ENCODE measurements around the gene ARL13B. TPM values are rescaled to one million over a fixed set of nuclear protein-coding genes. Genes with fewer than 3 reads are reported as not detected.

The ARL13B gene
- total and polyA plus RNA-seq, 2 of the 8 experiments (the other 6 are each of a cell fraction or from before 2014, with no cell fraction given), result 1.5 to 12.7 TPM

DNA sequence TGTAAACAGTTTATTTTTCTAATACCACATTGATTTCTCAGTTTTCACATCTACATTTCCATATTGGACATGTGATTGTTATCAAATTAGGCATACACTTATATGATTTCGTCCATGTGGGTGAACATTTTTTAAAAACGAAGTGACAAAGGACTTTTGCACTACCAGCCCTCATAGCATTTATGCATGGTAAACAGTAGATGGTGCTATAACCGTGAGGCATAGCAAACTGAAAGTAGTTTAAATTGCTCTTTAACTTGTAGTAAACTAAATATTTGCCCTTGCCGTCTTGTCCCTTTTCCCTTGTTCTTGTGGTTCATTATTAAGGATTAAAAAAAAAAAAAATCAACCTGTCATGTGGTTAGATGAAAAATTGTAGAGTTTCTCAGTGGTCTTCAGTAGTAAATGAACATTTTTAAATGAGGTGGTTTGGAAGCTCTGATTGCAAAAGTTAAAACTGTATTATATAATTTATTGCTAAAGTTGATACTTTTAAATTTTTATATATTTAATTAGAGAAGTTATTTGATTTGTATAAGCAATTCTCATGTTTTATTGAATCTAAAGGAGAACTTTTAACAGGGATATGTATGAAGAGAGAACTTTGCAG, 24.5 kb downstream of the ARL13B start:
- H2BK15ac ChIP-seq (ENCODE audit: low read length), result no peak overlapping the region
- H4K5ac ChIP-seq (ENCODE audit: insufficient read length, low read depth, low read length), result no peak overlapping the region
- FAIRE-seq, result peak; percentile 39
- H2BK20ac ChIP-seq (ENCODE audit: low read length), result no peak overlapping the region
- no peak overlapping the region for H4K8ac ChIP-seq (ENCODE audit: extremely low read depth, insufficient read depth, low read length)
- H3K36me3 ChIP-seq (ENCODE audit: control insufficient read depth in 2 of 4, insufficient read depth in 4 of 4, low read length in 3 of 4), result no peaks in the 10 kb centered on the region
- no peak overlapping the region for H3K4me2 ChIP-seq (ENCODE audit: insufficient read depth in 1 of 2, low read depth in 2 of 2, low read length in 2 of 2)
- no peak overlapping the region for H3K27ac ChIP-seq (ENCODE audit: low read depth, low read length)
- no peak overlapping the region for H2AFZ ChIP-seq (ENCODE audit: low read length)
- H3K14ac ChIP-seq (ENCODE audit: insufficient read length), result no peak overlapping the region
- no peaks in the 10 kb centered on the region for H3K79me2 ChIP-seq (ENCODE audit: control insufficient read depth in 1 of 2, insufficient read depth in 2 of 2, low read length in 2 of 2)
- H2BK120ac ChIP-seq (replicated peaks; ENCODE audit: low read depth, low read length), result no peak overlapping the region
- H3K56ac ChIP-seq (replicated peaks; ENCODE audit: insufficient read length, low read depth, low read length), result no peak overlapping the region
- no peak overlapping the region for H4K91ac ChIP-seq (replicated peaks; ENCODE audit: insufficient read length, low read length)
- H3K4me1 ChIP-seq (replicated peaks in 1 of 4; ENCODE audit: control insufficient read depth in 3 of 4, insufficient read depth in 4 of 4, low read length in 3 of 4), result no peaks in the 10 kb centered on the region
- H2AK5ac ChIP-seq (ENCODE audit: low read depth, low read length), result no peak overlapping the region
- H3K27me3 ChIP-seq (replicated peaks in 1 of 4; ENCODE audit: control insufficient read depth in 3 of 4, extremely low read depth in 1 of 4, insufficient read depth in 3 of 4, low read length in 3 of 4), result no peaks in the 10 kb centered on the region
- no peak overlapping the region for H2BK5ac ChIP-seq (ENCODE audit: low read depth, low read length)
- peaks cover 0 to 1% of the 10 kb centered on the region in 2 experiments for H4K20me1 ChIP-seq (replicated peaks in 1 of 2; ENCODE audit: control insufficient read depth in 1 of 2, insufficient read depth in 2 of 2, low read length in 2 of 2)
- ChIA-PET CTCF (ENCODE audit: partially characterized antibody) (interaction anchor here (0.6 to 1.5 kb wide), 4 partner anchors 10 to 269 kb away, joined by 3 to 9 read pairs (median 3); partner anchors contain the start of gene DHFR2), POLR2A (ENCODE audit: partially characterized antibody) (no interaction called here)
- H3K23ac ChIP-seq (ENCODE audit: insufficient read length), result no peak overlapping the region
- 44% methylated on average over 4 of the region's 4 CpGs; no CpG with 5 or more reads in 1 of the 2 experiments for WGBS, 2 experiments (ENCODE audit: extremely low coverage in 1 of 2, insufficient coverage in 1 of 2, insufficient read length in 1 of 2, insufficient replicate concordance in 2 of 2, low coverage in 1 of 2, low lambda C conversion rate in 2 of 2, missing lambda C conversion rate in 1 of 2)
- no peak overlapping the region for H3K4me3 ChIP-seq (ENCODE audit: extremely low read depth in 1 of 4, insufficient read depth in 2 of 4, low read depth in 3 of 4, low read length in 4 of 4)
- H2BK12ac ChIP-seq (ENCODE audit: low read depth, low read length), result no peak overlapping the region
- H3K79me1 ChIP-seq (ENCODE audit: low read depth, low read length), result no peaks in the 10 kb centered on the region
- no peaks in the 10 kb centered on the region for H3K9me3 ChIP-seq (ENCODE audit: insufficient read depth in 2 of 2, low read depth in 1 of 2, low read length in 1 of 2)
- DNase-seq (ENCODE audit: low read depth in 1 of 2, low spot score in 2 of 2), result no peak
- H3K9ac ChIP-seq (replicated peaks in 1 of 4; ENCODE audit: extremely low read depth in 1 of 4, low read depth in 3 of 4, low read length in 3 of 4), result no peak overlapping the region
- H3K4ac ChIP-seq (replicated peaks; ENCODE audit: insufficient read length, low read depth, low read length), result no peak overlapping the region
- no peaks in the 10 kb centered on the region for H3K23me2 ChIP-seq (ENCODE audit: low read depth, low read length)
- no peak overlapping the region for H3K18ac ChIP-seq (ENCODE audit: extremely low read depth, low read length)
- TF ChIP-seq SIX5 (IDR thresholded peaks at IDR 0.05; ENCODE audit: low read depth, low read length) (no peak), NANOG (IDR thresholded peaks at IDR 0.05; ENCODE audit: insufficient read depth, low read depth, low read length, poor library complexity, severe bottlenecking) (no peak), SIN3A (conservative IDR thresholded peaks at IDR 0.05 in 1 of 2, IDR thresholded peaks at IDR 0.05 in 1 of 2; ENCODE audit: low read depth in 1 of 2, low read length in 2 of 2) (no peak), RXRA (IDR thresholded peaks at IDR 0.05; ENCODE audit: insufficient read depth, low read depth, low read length) (no peak), RAD21 (IDR thresholded peaks at IDR 0.05 in 1 of 2, conservative IDR thresholded peaks at IDR 0.05 in 1 of 2; ENCODE audit: low read depth in 2 of 2, low read length in 2 of 2) (peak; percentile 57 to 63), CTBP2 (IDR thresholded peaks at IDR 0.05; ENCODE audit: borderline replicate concordance, insufficient read depth, insufficient read length, low read length) (no peak), CHD1 (IDR thresholded peaks at IDR 0.05; ENCODE audit: low read depth, low read length) (no peak), HDAC6 (IDR thresholded peaks at IDR 0.05; ENCODE audit: low read depth, low read length) (no peak)
- TF ChIP-seq, protein P1, sequence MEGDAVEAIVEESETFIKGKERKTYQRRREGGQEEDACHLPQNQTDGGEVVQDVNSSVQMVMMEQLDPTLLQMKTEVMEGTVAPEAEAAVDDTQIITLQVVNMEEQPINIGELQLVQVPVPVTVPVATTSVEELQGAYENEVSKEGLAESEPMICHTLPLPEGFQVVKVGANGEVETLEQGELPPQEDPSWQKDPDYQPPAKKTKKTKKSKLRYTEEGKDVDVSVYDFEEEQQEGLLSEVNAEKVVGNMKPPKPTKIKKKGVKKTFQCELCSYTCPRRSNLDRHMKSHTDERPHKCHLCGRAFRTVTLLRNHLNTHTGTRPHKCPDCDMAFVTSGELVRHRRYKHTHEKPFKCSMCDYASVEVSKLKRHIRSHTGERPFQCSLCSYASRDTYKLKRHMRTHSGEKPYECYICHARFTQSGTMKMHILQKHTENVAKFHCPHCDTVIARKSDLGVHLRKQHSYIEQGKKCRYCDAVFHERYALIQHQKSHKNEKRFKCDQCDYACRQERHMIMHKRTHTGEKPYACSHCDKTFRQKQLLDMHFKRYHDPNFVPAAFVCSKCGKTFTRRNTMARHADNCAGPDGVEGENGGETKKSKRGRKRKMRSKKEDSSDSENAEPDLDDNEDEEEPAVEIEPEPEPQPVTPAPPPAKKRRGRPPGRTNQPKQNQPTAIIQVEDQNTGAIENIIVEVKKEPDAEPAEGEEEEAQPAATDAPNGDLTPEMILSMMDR (IDR thresholded peaks at IDR 0.05; ENCODE audit: control extremely low read depth in 1 of 3, insufficient read depth in 1 of 3, low read depth in 1 of 3, low read length in 3 of 3), result peak in 2 of 3 experiments; percentile 34 to 66; a peak in 2 of 4 replicates
